Cerebellar nuclear complex (tissue), 1 donor: ENCODE results near the gene FGF23.
"Not testable (repeated sequence)": the region's sequence is repeated elsewhere in the genome, so short reads cannot be mapped to it uniquely, and the experiment has no call there.

Source experiments
- DNase-seq, 2 experiments: peaks; one replicate each; lab custom pipeline; 2025; lab: John Stamatoyannopoulos, UW

FGF23 gene

GRCh38 chr12:4379405-4379804 is at the start of gene FGF23:
FGF23 (minus strand) TSS chr12:4379712; CDS start chr12:4379582, 130 bp downstream.
- DNase-seq, result no peak

- no peak for DNase-seq
These were observed 44.9 kb upstream of the FGF23 start for GRCh38 chr12:4424422-4424821.

DNA sequence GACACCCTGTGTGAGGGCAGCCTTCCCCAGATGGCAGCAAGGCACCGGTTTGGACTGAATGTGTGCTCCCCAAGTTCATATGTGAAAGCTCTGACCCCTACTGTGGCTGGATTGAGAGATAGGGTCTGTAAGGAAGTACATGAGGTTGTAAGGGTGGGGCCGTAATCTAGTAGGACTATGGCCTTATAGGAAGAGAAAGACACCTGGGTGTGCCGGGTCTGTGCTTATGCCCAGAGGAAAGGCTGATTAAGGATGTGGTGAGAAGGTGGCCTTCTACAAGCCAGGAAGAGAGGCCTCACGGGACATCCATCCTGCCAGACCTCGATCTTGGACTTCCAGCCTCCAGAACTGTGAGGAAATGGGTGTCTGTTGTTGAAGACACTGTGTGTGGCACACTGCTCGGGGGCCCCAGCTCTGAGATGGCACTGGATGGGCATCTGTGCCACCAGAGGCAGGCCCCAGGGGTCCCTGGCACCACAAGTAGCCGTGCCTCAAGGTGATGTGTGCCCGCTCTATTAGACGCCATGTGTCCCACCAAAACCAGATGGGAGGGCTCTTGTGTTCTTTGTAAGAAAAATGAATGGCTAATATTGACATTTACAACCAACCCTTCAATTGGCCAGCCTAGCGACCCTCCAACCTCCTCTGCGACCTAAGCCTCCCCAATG is 44.1 kb upstream of the FGF23 start:
- no peak for DNase-seq

DNA sequence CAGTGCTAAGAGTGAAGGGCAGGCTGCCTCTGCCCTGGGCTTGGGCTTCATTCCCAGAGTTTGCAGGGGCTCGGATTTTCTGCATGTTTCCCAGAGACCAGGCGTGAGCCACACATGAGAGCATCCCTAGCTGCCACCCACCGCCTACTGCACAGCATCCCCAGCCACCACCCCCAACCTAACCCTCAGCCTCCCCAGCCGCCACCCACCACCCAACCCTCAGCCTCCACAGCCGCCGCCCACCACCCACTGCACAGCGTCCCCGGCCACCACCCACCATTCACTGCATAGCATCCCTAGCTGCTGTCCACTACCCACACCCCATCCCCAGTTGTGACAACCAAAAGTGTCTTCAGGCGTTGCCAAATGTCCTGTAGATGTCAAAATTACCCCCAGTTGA is 43.5 kb upstream of the FGF23 start:
- DNase-seq, result no peak

GRCh38 chr12:4421590-4422031 is 42.1 kb upstream of the FGF23 start:
- DNase-seq, result no peak

DNA sequence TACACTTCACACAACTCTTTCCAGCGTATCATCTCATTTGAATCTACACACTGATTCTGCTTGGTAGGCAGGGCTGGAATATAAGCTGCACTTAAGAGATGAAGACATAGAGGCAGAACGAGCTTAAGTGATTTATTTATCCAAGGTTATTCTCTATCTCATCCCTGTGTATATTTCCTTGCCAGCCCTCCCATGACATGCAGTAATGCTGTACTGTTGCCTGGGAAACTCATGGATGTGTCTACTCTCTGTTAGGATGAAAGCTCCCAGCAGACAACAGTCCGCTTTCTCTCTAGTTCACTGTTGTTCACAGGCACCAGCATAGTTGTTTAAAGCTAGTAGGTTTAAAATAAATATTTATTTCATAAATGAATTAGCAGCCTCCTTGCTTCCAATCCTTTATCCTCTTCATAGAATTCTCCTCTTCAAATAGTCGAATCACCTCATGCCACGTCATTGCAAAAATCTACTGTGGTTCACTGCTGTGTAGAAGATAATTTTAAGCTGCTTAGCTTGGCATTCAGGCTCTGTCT is 40.7 kb upstream of the FGF23 start:
- no peak for DNase-seq

DNA sequence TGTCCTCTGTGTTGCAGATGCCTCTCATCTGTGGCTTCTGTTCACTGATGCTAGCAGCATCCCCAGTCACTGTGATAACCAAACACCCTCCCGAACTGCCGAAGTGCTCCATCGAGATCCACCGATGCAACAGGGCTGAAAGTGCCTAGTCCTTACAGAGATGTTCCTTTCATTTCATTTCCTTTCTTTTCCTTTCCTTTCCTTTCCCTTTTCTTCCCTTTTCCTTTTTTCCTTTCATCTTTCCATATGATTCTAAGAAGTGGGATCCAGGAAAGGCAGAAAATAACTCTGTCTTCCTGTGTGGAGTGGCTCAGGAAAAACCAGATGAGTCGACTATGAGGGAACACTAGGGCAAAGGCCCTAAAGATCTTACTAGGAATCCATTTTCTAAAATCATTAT is 39.4 kb upstream of the FGF23 start:
- DNase-seq, result no peak

DNA sequence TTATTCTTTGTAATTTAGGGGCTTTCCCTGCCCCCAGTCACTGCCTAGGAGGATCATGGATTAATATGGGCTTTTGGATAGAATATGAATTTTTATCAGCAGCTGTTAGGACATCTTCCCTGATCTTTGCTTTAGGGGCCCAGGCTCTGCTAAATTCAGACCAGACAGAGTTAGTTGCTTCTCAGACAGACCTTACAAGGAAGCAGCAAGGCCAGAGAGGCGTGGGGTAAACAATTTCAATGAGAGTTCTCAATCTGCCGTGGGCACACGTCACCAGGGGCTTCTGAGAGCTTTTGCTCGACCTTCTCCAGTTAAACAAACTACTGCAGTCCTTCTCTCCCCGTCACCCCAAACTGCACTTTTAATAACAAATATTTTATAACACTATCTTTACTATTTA is 38.4 kb upstream of the FGF23 start:
- DNase-seq, result no peak

DNA sequence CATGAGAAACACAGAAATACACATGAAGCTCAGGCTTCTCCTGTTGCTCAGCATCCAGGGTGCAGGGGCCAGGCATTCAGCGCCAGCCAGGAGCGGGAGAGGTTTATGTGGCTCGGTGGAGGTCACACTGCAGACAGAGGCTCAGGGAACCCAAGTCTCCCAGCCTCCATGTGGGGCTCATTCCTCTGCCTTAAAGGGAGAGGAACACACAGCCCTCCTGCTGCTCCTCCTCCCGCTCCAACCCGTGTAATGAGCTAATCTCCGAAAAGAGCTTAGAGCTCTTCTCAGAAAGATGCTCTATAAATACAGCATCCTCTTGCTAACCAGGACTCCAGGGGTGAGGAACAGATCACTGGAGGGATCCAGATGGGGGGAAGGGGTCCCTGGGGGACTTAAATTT is 37.9 kb upstream of the FGF23 start:
- DNase-seq, result no peak

DNA sequence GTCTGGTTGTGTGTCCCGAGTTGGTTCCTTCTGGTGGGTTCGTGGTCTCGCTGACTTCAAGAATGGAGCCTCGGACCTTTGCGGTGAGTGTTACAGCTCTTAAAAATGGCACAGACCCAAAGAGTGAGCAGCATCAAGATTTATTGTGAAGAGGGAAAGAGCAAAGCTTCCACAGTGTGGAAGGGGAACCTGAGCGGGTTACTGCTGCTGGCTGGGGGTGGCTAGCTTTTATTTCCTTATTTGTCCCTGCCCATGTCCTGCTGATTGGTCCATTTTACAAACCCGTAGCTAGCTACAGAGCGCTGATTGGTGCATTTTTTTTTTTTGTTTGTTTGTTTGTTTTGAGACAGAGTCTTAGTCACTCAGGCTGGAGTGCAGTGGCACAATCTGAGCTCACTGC is 36.8 kb upstream of the FGF23 start:
- DNase-seq, result no peak

DNA sequence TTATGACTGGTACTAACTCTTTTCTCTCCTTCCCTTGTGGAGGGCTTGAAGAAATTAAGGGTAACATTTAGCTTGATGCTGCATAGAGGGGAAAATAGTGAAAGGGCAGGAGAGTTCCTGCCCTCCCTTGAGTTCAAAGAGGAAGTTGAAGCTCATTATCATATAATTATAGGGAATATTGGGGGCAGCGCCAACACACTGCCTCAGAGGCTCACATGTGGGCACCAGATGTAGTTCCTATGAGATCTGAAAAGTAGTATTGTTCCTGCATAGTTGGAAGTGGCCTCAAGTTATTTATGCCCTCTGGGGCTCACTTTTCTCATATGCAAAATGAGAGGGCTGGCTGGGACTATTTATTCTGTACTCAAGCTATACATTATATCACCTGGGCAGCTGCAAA is 33.0 kb upstream of the FGF23 start:
- no peak for DNase-seq

- no peak for DNase-seq
These were observed 32.5 kb upstream of the FGF23 start for GRCh38 chr12:4412056-4412455.

DNA sequence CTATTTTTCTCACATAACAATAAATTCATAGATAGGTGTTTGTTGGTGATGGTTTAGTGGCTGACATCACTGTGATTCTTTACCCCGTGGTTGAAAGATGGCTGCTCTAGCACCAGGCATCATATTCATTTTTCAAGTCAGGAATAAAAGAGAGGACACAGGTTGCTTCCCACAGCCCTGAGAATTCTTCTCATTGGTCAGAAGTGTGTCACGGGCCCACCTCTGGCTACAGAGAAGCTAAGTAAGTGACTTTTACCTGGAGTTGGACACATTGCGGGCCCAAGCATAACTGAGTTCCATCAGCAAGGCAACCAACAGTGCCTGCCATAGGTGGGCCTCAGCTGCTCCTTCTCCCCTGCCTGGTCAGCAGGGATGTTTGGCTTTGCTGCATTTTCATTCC is 27.6 kb upstream of the FGF23 start:
- no peak for DNase-seq

DNA sequence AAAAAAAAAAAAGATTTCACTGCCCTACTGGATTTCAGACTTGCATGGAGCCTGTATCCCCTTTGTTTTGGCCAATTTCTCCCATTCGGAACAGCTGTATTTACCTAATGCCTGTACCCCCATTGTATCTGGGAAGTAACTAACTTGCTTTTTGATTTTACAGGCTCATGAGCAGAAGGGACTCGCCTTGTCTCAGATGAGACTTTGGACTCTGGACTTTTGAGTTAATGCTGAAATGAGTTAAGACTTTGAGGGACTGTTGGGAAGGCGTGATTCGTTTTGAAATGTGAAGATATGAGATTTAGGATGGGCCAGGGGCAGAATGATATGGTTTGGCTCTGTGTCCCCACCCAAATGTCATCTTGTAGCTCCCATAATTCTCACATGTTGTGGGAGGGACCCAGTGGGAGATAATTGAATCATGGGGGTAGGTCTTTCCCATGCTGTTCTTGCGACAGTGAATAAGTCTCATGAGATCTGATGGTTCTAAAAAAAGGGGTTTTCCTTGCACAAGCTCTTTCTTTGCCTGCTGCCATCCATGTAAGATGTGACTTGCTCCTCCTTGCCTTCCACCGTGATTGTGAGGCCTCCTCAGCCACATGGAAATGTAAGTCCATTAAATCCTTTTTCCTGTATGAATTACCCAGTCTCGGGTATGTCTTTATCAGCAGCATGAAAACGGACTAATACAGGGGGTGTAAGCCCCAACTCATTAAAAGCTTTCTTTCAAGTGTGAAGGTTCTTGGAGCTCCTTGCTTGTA is 25.5 kb upstream of the FGF23 start:
- DNase-seq, result not testable (repeated sequence)

GRCh38 chr12:4402996-4403395 is 23.5 kb upstream of the FGF23 start:
- DNase-seq, result no peak

DNA sequence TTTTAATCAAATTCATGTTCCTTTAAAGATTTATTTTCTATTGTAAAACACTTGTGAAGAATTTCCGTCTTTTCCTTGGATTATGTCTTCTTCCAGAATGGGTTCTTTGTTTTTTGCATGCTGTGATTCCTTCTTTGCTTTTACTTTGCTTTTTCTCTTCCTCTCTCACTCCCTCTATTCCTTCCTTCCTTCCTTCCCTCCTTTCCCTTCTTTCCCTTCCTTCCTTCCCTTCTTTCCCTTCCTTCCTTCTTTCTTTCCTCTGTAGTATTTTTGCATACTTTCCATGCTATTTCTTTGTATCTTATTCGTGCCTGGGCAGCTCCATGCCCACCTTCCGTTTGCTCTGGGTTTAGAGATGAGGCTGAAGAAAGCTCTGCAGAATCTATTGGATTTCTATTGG is 21.6 kb upstream of the FGF23 start:
- DNase-seq, result no peak

- DNase-seq, result no peak
These were observed 16.3 kb upstream of the FGF23 start for GRCh38 chr12:4395818-4396217.

DNA sequence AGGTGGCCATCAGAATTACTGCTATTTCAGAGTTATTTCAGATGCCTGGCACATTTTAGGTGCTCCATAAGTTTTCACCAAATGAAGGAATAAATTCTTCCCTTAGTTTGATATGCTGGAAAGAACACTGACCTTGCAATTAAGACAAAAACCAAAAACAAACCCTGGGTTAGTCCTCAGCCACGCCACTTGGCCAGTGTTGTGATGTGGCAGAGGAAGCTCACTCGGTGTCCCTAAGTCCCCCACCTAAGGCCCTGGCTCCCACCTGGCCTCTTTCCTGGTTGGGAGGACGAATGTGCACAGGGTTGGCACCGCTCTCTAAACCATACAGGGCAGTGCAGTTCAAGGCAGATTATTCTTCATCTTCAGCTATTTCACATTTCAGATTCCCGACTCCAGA is 13.7 kb upstream of the FGF23 start:
- DNase-seq, result no peak

GRCh38 chr12:4392223-4392742 is 12.8 kb upstream of the FGF23 start:
- DNase-seq, result no peak

- no peak for DNase-seq
These were observed 9.2 kb upstream of the FGF23 start for GRCh38 chr12:4388662-4389061.

GRCh38 chr12:4388032-4388431 is 8.5 kb upstream of the FGF23 start:
- no peak for DNase-seq

DNA sequence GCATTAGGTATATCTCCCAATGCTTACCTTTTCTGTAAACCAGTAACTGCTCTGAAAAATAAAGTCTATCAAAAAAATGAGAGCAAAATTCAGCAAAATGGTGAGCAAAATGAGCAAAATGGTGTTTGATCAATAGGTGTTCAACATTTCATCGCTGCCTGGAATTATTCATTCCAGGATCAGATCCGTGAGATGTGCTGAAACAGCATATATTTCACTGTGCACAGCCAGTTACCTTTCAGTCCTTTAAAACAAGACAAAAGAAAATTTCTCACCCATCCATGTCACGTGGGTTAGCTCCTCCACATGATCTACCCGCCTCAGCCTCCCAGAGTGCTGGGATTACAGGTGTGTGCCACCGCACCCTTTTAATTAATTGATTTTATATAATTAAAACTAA is 8.1 kb upstream of the FGF23 start:
- DNase-seq, result no peak

DNA sequence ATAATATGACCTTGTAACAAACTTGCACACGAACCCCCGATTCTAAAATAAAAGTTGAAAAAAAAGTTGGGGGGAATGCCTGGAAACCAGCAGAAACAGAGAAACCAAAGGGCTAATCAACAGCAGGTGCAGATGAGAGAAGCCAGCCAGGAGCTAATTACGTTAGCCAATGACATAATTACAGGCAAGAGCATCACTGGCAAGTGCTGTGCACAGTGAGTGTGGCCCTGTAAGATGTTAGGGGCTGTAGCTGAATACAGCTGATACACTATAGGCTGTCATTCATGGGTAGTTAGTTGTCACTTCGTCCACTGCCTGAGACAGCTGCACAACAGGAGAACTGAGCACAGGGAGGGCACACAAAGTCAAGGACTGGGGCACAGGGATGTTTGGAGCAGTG is 7.3 kb upstream of the FGF23 start:
- no peak for DNase-seq
